Stimulated activated naive CD8-positive, alpha-beta T cell treated with anti-CD3 and anti-CD28 coated beads, Interleukin-15, Interleukin-2, amounts not matched to agents 100 ng/mL and 50 ng/mL, for 24 hours (primary cell): ENCODE data around the gene FAM131C.

Experiments used
- H3K27ac Mint-ChIP-seq: one replicate; pipeline ENCODE4 v1.8.0; 2021; ENCODE audit warnings: mild to moderate bottlenecking, mixed read lengths
- H3K27me3 Mint-ChIP-seq: one replicate; pipeline ENCODE4 v1.8.0; 2021; ENCODE audit warnings: mixed read lengths
- H3K36me3 Mint-ChIP-seq: one replicate; pipeline ENCODE4 v1.8.0; 2021; ENCODE audit warnings: low read depth, mixed read lengths
- H3K4me1 Mint-ChIP-seq: one replicate; pipeline ENCODE4 v1.8.0; 2021; ENCODE audit warnings: low read depth, mixed read lengths
- H3K4me3 Mint-ChIP-seq: one replicate; pipeline ENCODE4 v1.8.0; 2021; ENCODE audit warnings: mild to moderate bottlenecking, mixed read lengths
- H3K9me3 Mint-ChIP-seq: one replicate; pipeline ENCODE4 v1.8.0; 2021; ENCODE audit warnings: mixed read lengths

FAM131C gene

GRCh38 chr1:16075337-16076030 is 2.0 kb upstream of the FAM131C start:
- H3K36me3 Mint-ChIP-seq = no peaks in the 10 kb centered on the region
- no peaks in the 10 kb centered on the region for H3K9me3 Mint-ChIP-seq
- no peak overlapping the region for H3K4me3 Mint-ChIP-seq
- peaks cover 15% of the 10 kb centered on the region for H3K4me1 Mint-ChIP-seq
- no peak overlapping the region for H3K27ac Mint-ChIP-seq
- H3K27me3 Mint-ChIP-seq = peaks cover 18% of the 10 kb centered on the region

- Mint-ChIP-seq H3K27me3 (peaks cover 18% of the 10 kb centered on the region), H3K4me3 (peak overlapping the region; percentile 49), H3K9me3 (no peaks in the 10 kb centered on the region), H3K36me3 (no peaks in the 10 kb centered on the region), H3K27ac (peak overlapping the region; percentile 21), H3K4me1 (peaks cover 18% of the 10 kb centered on the region)
Observed at GRCh38 chr1:16074217-16074616, 766 bp upstream of the FAM131C start.

- Mint-ChIP-seq H3K27me3 (peaks cover 18% of the 10 kb centered on the region), H3K4me1 (peaks cover 13% of the 10 kb centered on the region), H3K27ac (no peak overlapping the region), H3K9me3 (no peaks in the 10 kb centered on the region), H3K4me3 (no peak overlapping the region), H3K36me3 (no peaks in the 10 kb centered on the region)
Observed at GRCh38 chr1:16072616-16073484, 601 bp downstream of the FAM131C start.

DNA sequence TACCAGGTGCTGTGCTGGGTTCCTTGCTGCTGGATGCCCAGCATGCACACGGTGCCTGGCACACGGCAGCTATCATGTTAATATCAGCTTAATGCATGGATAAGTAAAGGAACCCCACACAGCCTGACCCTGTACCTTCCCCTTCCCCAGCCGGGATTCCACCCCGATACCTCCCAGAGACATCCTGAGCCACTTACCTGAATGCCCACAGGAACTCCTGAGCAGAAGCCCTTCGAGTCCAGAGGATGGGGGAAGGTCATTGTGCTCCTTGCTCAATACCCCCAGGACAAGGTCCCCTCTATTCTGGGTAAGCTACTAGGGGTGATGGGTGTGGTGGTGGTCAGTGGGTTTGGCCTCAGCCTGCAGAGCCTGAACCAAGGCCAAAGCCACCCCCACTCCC is 1.4 kb downstream of the FAM131C start:
- Mint-ChIP-seq H3K27ac (no peak overlapping the region), H3K36me3 (no peaks in the 10 kb centered on the region), H3K4me1 (peaks cover 13% of the 10 kb centered on the region), H3K9me3 (no peaks in the 10 kb centered on the region), H3K27me3 (peaks cover 18% of the 10 kb centered on the region), H3K4me3 (no peak overlapping the region)

DNA sequence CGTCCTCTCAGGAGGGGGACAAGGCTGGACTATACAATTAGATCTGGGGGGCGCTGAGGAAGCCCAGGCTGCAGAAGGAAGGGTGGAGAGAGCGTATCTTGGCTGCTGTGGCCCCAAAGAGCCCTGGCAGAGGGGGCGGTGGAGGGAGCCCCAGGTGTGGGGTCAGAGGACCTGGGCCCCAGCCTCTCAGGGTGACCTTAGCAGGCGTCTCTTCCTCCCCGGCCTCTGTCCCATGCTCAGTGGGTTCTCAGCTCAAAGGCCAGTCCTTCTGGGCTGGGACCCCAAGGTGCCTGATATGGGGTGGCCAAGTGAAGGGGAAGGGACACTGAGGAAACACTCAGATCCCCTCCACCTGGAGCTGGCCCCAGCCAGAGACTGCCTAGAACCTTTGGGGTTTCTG is 1.8 kb downstream of the FAM131C start:
- H3K27me3 Mint-ChIP-seq = peaks cover 18% of the 10 kb centered on the region
- H3K36me3 Mint-ChIP-seq = no peaks in the 10 kb centered on the region
- H3K4me3 Mint-ChIP-seq = no peak overlapping the region
- H3K9me3 Mint-ChIP-seq = no peaks in the 10 kb centered on the region
- H3K27ac Mint-ChIP-seq = no peak overlapping the region
- peaks cover 13% of the 10 kb centered on the region for H3K4me1 Mint-ChIP-seq

DNA sequence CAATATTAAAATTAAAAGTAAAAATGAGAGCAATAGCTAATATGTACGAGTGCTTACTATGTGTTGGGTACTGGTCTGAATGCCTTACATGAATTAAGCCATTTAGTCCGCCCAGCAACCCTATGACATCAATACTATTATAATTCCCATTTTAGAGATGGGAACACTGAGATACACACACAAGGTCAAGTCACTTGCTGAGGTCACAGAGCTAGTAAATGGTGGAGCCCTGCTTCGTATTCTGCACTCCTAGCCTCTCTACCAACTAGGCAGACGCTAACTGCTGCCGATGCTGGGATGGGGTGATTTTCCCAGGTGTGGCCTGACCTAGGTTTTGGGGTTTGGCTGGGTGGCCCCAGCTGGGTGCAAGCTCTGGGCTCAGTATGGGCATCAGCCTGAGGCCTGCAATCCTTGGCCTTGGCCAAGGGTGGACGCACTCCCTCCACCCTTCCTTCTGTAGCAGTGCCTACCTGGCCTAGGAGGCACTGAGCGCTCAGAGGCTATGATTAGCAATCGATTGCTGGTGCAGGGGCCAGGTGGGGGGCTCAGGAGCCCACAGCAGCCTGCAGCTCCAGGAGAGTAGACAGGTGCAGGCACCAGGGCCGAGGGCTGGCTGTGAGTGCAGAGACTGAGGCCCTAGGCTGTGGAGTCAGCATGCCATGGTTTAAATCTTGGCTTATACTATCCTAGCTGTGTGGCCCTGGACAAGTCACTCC is 2.7 kb downstream of the FAM131C start:
- peaks cover 18% of the 10 kb centered on the region for H3K27me3 Mint-ChIP-seq
- H3K4me3 Mint-ChIP-seq = no peak overlapping the region
- H3K27ac Mint-ChIP-seq = no peak overlapping the region
- no peaks in the 10 kb centered on the region for H3K9me3 Mint-ChIP-seq
- H3K36me3 Mint-ChIP-seq = no peaks in the 10 kb centered on the region
- peaks cover 13% of the 10 kb centered on the region for H3K4me1 Mint-ChIP-seq

- Mint-ChIP-seq H3K4me1 (peaks cover 4% of the 10 kb centered on the region), H3K27me3 (peaks cover 21% of the 10 kb centered on the region), H3K27ac (no peak overlapping the region), H3K36me3 (no peaks in the 10 kb centered on the region), H3K9me3 (no peaks in the 10 kb centered on the region), H3K4me3 (no peak overlapping the region)
Observed at GRCh38 chr1:16068356-16069270, 4.8 kb downstream of the FAM131C start.

- Mint-ChIP-seq H3K4me1 (peaks cover 4% of the 10 kb centered on the region), H3K27ac (no peak overlapping the region)
Observed at GRCh38 chr1:16067933-16068332, 5.5 kb downstream of the FAM131C start.

GRCh38 chr1:16067127-16067768 is 6.2 kb downstream of the FAM131C start:
- H3K9me3 Mint-ChIP-seq = no peaks in the 10 kb centered on the region
- H3K27me3 Mint-ChIP-seq = peaks cover 21% of the 10 kb centered on the region
- no peak overlapping the region for H3K4me3 Mint-ChIP-seq
- no peak overlapping the region for H3K27ac Mint-ChIP-seq
- H3K4me1 Mint-ChIP-seq = peaks cover 4% of the 10 kb centered on the region
- no peaks in the 10 kb centered on the region for H3K36me3 Mint-ChIP-seq

More at GRCh38 chr1:16067933-16068332, 5.5 kb downstream of the FAM131C start:
- H3K9me3 Mint-ChIP-seq = no peaks in the 10 kb centered on the region
- peaks cover 21% of the 10 kb centered on the region for H3K27me3 Mint-ChIP-seq
- H3K4me3 Mint-ChIP-seq = no peak overlapping the region
- H3K36me3 Mint-ChIP-seq = no peaks in the 10 kb centered on the region

DNA sequence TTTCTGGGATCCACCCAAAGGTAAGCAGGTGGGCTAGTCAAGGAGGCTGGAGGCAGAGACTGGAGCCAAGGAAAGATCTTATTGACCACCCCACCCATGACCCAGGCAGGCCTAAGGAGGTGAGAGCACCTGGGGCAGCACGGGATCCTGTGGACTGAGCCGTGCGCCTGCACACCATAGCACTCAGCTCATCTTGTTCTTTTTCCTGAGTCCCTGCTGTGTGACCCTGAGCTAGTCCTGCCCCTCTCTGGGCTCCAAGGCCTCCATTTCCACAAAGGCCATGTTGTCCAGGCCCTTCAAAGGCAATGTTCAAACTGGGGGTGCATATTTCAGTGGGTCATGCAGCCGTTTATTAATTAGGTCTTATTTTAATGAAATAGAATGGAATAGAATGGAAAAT is 7.2 kb downstream of the FAM131C start:
- Mint-ChIP-seq H3K9me3 (no peaks in the 10 kb centered on the region), H3K36me3 (no peaks in the 10 kb centered on the region), H3K4me3 (no peak overlapping the region), H3K27ac (no peak overlapping the region), H3K27me3 (peaks cover 15% of the 10 kb centered on the region), H3K4me1 (peaks cover 4% of the 10 kb centered on the region)

DNA sequence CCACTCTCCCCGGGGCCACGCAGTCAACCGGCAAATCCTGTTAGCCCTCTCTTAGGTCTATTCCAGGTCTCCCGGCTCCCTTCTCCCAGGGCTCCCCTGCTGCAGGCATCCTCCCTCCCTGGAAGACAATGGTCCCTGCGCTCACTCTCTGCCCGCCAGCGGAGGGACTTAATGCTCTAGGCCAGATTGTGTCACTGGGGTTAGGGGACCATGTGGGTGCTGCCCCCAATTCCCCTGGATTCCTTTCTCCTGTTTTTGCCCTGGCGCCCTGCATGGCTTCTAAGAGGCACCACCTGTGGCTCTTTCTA is 8.2 kb downstream of the FAM131C start:
- Mint-ChIP-seq H3K4me1 (peaks cover 3% of the 10 kb centered on the region), H3K27me3 (peaks cover 13% of the 10 kb centered on the region), H3K9me3 (no peaks in the 10 kb centered on the region), H3K4me3 (no peak overlapping the region), H3K36me3 (no peaks in the 10 kb centered on the region), H3K27ac (no peak overlapping the region)

DNA sequence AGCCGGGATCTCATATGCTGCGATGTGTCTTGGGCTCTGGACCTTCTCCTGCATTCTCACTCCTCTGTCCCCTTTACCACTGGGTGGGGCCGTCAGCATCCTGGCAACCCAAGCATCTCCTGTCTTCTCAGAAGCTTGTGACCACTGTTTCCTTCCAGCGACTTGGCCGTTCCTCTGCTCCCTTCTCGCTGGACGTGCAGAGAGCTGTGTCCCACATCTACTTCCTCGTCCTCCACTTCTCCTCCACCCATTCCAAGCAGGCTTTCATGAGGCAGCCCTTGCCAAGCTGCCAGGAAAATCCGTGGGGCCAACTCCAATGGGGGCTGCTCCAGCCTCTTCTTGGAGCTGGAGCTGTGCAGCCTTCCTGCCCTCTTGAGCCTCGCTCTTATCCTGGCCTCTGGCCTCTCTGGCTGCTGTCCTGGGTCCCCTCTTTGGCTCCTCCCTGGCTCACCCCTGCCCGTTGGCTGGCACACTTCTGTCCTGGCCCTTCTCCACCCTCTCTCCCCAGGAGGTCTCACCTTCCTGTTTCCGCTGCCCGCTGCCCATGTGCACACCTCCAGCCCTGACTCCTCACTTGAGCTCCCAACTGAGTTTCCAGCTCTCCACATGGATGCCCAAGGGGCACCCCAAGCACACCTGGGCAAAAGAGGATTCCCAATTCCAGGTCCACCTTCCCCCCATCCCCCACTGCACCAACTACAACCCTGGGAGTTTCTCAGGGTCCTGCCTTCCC is 8.7 kb downstream of the FAM131C start:
- Mint-ChIP-seq H3K4me1 (no peaks in the 10 kb centered on the region), H3K9me3 (no peaks in the 10 kb centered on the region), H3K27me3 (peaks cover 13% of the 10 kb centered on the region), H3K36me3 (no peaks in the 10 kb centered on the region), H3K27ac (no peak overlapping the region), H3K4me3 (no peak overlapping the region)

- Mint-ChIP-seq H3K4me1 (no peaks in the 10 kb centered on the region), H3K36me3 (no peaks in the 10 kb centered on the region), H3K27me3 (peaks cover 13% of the 10 kb centered on the region), H3K27ac (no peak overlapping the region), H3K9me3 (no peaks in the 10 kb centered on the region), H3K4me3 (no peak overlapping the region)
Observed at GRCh38 chr1:16063921-16064320, 9.5 kb downstream of the FAM131C start.
